Epithelial cell of proximal tubule (primary cell): ENCODE measurements around the gene AGAP3. TPM values are rescaled to one million over a fixed set of nuclear protein-coding genes. Genes with fewer than 3 reads are reported as not detected.

Source experiments
- DNase-seq: peaks from one replicate; pipeline ENCODE4 v3.0.0-alpha.2; 2011; ENCODE audit warnings: low read depth
- H3K4me3 ChIP-seq: 2 replicates; pipeline ENCODE4 v1.5.1; 2011; ENCODE audit warnings: low read depth, mild to moderate bottlenecking, low read length
- total RNA-seq: library from RNA; depleted of rRNA; stranded (reverse); fragments of >200 nt; gene quantifications from 2 replicates; pipeline ENCODE4 v1.2.3, GENCODE V29; 2015
- TF ChIP-seq, protein P1 (sequence below): conservative IDR thresholded peaks from 2 replicates; pipeline ENCODE4 v1.5.1; 2012; ENCODE audit warnings: low read depth, mild to moderate bottlenecking, low read length

AGAP3 gene
- total RNA-seq, 1 donor from 2014 or later: 60.1 TPM

DNA sequence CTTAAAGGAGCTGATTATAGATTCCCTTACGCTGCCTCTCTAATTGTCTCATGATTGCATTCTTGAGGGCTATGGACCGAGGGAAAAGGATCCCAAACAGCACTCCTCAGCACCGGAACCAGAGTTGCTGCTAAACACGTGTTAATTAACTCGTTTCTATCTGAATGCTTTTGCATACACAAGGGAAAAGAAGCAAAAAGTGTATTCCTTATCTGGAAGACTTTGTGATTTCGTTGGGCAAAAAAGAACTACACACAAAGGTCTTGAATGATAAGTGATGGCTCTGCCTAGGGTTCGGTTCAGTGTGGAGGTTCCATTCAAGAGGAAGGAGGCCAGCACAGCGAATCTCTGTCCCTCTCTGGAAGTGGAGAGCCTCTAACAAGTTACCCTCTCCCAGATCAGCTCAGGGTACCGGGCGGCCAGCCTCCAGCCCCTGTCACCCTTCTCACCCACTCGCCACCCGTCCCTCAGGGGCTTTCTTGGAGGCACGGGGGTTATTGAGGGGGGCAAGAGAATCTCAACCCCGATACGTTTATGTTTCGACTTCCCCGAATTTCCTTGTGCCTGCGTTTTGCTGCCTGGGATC lies 27.4 kb upstream of the AGAP3 start:
- peak overlapping the region; percentile 71 for H3K4me3 ChIP-seq
- no peak for DNase-seq
- TF ChIP-seq, protein P1, sequence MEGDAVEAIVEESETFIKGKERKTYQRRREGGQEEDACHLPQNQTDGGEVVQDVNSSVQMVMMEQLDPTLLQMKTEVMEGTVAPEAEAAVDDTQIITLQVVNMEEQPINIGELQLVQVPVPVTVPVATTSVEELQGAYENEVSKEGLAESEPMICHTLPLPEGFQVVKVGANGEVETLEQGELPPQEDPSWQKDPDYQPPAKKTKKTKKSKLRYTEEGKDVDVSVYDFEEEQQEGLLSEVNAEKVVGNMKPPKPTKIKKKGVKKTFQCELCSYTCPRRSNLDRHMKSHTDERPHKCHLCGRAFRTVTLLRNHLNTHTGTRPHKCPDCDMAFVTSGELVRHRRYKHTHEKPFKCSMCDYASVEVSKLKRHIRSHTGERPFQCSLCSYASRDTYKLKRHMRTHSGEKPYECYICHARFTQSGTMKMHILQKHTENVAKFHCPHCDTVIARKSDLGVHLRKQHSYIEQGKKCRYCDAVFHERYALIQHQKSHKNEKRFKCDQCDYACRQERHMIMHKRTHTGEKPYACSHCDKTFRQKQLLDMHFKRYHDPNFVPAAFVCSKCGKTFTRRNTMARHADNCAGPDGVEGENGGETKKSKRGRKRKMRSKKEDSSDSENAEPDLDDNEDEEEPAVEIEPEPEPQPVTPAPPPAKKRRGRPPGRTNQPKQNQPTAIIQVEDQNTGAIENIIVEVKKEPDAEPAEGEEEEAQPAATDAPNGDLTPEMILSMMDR: no peak

DNA sequence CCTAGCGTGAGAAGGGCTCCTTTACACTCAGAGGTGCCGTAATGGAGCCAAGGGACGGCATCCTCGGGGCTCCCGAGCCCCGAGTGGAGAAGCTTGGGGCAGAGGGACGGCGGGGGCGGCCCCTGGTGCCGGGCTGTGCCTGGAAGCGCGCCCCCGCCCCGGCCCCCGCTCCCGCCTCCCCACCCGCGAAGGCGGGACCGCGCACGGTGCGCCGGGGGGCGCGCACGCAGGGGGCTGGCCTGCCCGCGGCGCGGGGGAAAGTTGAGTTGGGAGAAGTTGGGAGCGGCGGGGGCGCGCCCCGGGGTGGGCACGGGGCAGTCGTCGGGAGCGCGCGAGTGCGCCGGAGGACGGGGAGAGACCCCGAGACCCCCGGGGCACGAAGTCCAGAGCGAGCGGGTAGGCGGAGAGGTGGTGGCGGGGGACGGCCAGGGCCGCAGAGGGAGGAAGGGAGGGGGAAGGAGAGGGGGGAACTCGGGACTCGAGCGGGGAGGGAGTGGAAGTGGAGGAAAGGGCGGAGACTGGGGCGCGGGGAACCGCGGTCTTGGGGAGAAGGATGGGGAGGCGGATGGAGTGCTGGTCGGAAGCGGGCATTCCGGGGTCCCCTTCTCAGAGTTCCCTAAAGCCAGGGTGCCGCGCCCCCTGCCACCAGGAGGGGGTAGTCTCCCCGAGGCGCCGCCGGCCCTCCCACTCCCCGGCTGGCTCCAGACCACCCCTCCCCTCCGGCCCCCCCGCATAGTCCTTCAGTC lies 26.7 kb upstream of the AGAP3 start, which contains the start of gene SLC4A2:
SLC4A2 (plus strand) TSS at position 223 of the 746 bp plus-strand sequence. CDS start 2,399 bp downstream, outside the sequence.
- DNase-seq: no peak
- TF ChIP-seq, protein P1: peak; percentile 51
- H3K4me3 ChIP-seq: peak within 1 kb of the TSS; percentile 71

DNA sequence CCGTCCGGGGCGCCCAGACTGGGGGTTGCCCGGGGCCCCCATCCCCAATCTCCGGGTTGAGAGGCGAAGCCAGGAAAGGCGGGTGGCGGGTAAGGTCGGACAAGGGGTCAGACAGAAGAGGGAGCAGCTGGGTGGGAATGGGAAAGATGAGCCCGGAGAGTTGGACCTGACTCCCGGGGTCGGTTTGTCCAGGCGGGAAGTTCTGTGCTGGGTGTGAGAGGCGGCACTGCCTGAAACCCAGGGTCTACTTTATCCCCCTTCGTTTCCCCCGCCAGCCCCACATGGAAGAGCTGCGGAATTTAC lies 26.2 kb upstream of the AGAP3 start:
- peak overlapping the region; percentile 71 for H3K4me3 ChIP-seq
- TF ChIP-seq, protein P1: no peak
- no peak for DNase-seq

DNA sequence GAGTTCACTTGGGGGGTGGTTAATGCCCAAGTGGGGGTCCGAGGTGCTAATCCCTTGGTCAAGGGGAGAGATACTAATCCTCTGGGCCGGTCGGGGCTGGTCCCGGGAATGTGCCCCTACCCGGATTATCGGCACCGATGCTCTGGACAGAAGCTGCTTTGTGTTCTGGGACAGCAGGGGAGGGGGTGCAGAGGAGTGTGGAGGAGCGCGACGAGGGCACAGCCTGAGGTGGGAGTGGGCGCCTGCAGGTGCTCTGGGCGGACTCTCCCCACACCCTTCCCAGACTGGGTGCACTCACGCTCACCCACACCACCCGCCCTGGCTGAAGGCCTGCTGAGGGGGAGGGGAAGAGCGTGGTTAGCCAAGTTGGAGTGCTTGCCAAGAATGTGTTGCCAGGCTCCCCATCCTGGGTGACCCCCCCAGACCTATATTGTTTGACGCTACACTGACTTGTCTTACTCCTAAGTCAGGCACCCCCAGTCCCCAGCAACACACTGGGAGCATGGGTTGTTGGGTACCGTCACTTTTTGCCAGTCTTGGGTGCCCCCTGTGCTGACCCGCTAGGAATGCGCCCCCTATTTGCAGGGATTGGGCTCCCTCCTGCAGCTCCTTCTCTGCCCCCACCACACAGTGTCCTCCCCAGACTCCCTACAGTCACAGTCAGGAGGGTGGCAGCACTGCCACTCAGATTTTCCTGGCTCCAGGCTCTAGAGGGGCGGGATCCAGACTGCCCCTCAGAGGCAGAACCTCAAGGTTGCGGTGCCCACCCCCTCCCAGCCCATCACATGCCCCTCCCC lies 25.7 kb upstream of the AGAP3 start:
- DNase-seq: no peak
- peak overlapping the region; percentile 71 for H3K4me3 ChIP-seq
- TF ChIP-seq, protein P1: peak; percentile 39

DNA sequence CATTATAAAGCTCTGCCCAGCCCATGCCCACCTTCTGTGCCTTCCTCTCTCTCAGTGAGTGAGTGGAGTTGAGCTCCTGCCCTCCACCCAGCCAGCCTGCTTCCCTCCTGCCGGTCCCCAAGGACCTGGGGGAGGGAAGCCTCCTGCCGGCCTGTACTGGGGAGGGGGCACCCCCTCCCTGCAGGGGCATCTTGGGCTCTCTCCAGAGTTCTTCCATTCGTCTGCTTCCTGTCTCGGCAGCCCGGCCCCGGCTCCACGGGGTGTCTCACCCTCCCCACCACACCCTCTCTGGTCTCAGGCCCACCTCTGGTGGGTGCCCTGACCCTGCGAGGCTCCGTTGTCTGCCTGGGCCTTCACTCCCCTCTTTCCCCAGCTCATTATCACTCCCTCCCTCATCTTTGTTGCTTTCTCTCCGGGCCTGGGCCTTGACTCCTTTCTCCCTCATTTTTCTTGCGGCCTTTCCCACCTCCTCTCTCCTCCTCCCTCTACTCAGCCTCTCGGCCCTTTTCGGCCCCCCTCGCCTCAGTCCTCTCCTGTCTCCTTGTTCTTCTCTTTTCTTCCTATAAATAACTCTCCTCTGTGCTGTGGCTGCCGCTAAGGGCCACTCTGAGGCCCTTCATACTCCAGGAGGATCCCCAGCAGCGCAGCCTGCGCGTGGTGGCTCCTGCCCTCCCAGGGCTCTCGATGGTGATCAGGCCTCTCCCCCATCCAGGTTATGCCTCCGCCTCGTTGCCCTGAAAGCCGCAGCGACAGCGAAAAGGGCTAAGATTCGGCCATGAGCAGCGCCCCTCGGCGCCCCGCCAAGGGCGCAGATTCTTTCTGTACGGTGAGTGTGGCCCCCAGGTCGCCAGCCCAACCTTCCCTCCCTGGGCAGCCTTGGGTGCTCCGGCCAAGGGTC lies 24.8 kb upstream of the AGAP3 start:
- TF ChIP-seq, protein P1: no peak
- peak overlapping the region; percentile 71 for H3K4me3 ChIP-seq
- DNase-seq: no peak

DNA sequence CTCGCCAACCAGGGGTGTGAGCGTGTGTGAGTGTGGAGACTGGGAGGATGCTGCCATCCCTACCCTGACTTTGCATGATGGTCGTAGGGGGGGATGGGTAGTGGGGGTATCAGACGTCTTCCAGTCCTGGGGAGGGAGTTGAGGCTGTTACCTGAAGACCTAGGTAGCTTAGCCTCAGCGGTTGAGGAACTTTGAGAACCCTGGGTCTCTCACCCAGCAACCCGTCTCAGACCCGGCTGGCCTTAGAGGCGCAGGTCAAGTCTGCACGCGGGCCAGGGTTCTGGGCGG lies 24.2 kb upstream of the AGAP3 start:
- H3K4me3 ChIP-seq: peak overlapping the region; percentile 31
- TF ChIP-seq, protein P1: no peak
- no peak for DNase-seq
